Measurements from ENCODE around the gene RANBP9. TPM values are rescaled to one million over a fixed set of nuclear protein-coding genes. Genes with fewer than 3 reads are reported as not detected.

Gene RANBP9
- total and polyA plus RNA-seq, 9 of the 15 experiments (the other 6 are each of a cell fraction or from before 2014, with no cell fraction given), result 27.5 to 130 (median 61.5) TPM

GRCh38 chr6:13590574-13591153, 121.0 kb downstream of the RANBP9 start (continued):
- TF ChIP-seq ZNF354B (CRISPR knock-in tag; IDR thresholded peaks at IDR 0.05) (no peak), THRAP3 (IDR thresholded peaks at IDR 0.05; ENCODE audit: borderline replicate concordance) (peak; percentile 93; the same call in 1 of the 2 replicates), PHB2 (IDR thresholded peaks at IDR 0.05; ENCODE audit: low read depth) (0 out of 2 replicates have a peak, but pooled peaks have one; percentile 54), SMARCA5 (IDR thresholded peaks at IDR 0.05) (peak; percentile 84), HLTF (IDR thresholded peaks at IDR 0.05) (peak; percentile 77), SMC3 (conservative IDR thresholded peaks at IDR 0.05; ENCODE audit: insufficient read depth, low read depth, low read length) (no peak), ARID2 (IDR thresholded peaks at IDR 0.05) (peak; percentile 37), POLR2AphosphoS2 (IDR thresholded peaks at IDR 0.05; ENCODE audit: low read length) (no peak), MCM2 (IDR thresholded peaks at IDR 0.05; ENCODE audit: low read depth) (no peak), ZNF133 (CRISPR knock-in tag; IDR thresholded peaks at IDR 0.05) (no peak), POLR2B (IDR thresholded peaks at IDR 0.05; ENCODE audit: low read depth, partially characterized antibody) (peak; percentile 52), NR2C1 (IDR thresholded peaks at IDR 0.05) (0 out of 2 replicates have a peak, but pooled peaks have one; percentile 37), NR2C1 (tag; IDR thresholded peaks at IDR 0.05) (no peak), CSDE1 (IDR thresholded peaks at IDR 0.05) (peak; percentile 15 to 58; a peak in 2 of 4 replicates), SMAD3 (CRISPR knock-in tag; conservative IDR thresholded peaks at IDR 0.05) (no peak), SLC30A9 (CRISPR knock-in tag; IDR thresholded peaks at IDR 0.05) (no peak), ZBTB26 (CRISPR knock-in tag; IDR thresholded peaks at IDR 0.05) (0 out of 2 replicates have a peak, but pooled peaks have one; percentile 26), IRF2 (CRISPR knock-in tag; IDR thresholded peaks at IDR 0.05) (0 out of 2 replicates have a peak, but pooled peaks have one; percentile 69), NR4A1 (CRISPR knock-in tag; IDR thresholded peaks at IDR 0.05) (no peak), NR4A1 (tag; IDR thresholded peaks at IDR 0.05) (no peak), YBX1 (IDR thresholded peaks at IDR 0.05) (0 out of 2 replicates have a peak, but pooled peaks have one; percentile 13), HMGXB4 (CRISPR knock-in tag; IDR thresholded peaks at IDR 0.05) (0 out of 2 replicates have a peak, but pooled peaks have one; percentile 67), BCOR (IDR thresholded peaks at IDR 0.05) (peak; percentile 56; the same call in 1 of the 2 replicates), EHMT2 (IDR thresholded peaks at IDR 0.05) (peak; percentile 51; the same call in 1 of the 2 replicates), NBN (IDR thresholded peaks at IDR 0.05; ENCODE audit: low read depth) (peak; percentile 55; the same call in 1 of the 2 replicates), MNT (conservative IDR thresholded peaks at IDR 0.05) (no peak)

Measured in K562 (cell line).